Measurements from ENCODE around the gene MELTF. TPM values are rescaled to one million over a fixed set of nuclear protein-coding genes. Genes with fewer than 3 reads are reported as not detected.

Gene MELTF
- polyA plus RNA-seq, 5 donors: 3.7 to 6.3 (median 5.7) TPM

DNA sequence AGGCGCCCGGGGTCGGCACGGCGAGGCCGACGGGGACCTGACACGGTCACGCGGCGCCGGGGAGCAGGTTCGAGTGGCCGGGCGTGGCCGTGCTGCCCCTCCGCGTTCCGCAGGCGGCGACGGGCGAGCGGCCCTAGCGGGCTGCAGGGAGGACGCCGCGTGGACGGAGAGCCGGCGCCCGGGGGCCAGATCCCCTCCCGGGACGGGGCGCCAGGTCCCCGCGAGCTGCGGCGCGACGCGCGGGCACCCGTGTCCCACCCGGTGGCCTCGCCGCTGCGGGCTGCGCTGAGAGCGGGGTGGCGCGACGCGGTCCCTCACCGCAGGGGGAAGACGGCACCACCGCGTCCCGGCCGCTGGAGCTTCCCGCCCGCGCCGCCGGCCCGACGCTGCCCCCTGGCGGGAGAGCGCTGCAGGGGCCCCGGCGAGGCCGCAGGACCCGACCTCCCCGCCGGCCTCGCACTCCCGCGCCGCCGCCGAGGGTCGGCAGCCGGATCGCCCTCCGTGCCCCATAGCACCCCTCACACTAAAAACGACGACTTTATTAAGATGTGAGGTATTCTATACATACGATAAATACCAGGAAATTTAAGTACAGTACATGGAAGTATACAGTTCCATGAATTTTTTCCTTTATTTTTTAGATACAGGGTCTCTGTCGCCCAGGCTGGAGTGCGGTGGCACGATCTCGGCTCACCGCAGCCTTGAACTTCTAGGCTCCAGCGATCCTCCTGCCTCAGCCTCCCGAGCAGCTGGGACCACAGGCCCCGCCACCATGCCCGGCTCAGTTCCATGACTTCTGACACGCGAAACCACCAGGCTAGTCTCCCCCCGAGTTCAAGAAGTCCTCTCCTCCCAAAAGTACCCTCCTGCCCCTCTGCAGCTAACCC, 59.7 kb downstream of the MELTF start:
- DNase-seq: peak in 1 of 2 donors; percentile 48

DNA sequence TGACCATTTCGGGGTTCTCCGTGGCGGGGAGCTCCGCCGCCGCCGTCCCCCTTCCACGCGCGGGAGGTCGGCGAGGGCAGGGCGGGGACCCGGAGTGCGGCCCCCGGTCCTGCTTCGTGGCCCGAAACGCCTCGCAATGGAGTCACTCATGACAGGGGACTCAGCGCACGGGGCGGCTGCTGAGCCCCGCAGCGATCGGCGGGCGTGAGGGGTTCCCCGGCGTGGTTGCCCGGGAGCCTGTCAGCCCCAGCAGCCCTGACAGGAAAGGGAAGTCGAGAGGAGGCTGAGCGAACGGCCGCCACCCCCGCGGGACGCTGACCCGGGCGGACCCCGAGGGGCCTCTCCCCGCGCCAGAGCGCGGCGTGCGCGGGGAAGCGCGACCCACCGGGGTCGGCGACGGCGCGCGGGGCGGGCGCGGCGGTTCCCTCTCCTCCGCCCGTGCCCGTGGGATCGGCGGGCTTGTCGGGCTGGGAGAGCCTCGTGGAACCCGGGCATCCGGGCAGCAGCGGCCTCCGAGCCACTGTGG, 60.4 kb downstream of the MELTF start:
- DNase-seq: no peak

- no peak for DNase-seq
Observed at GRCh38 chr3:196968233-196969133, 61.1 kb downstream of the MELTF start, which contains the start of gene PIGZ. TSS of gene PIGZ (minus strand) at chr3:196968833. CDS start at chr3:196952031, 16,802 bp downstream.

- DNase-seq: no peak
Observed at GRCh38 chr3:196967412-196968232, 62.0 kb downstream of the MELTF start.

DNA sequence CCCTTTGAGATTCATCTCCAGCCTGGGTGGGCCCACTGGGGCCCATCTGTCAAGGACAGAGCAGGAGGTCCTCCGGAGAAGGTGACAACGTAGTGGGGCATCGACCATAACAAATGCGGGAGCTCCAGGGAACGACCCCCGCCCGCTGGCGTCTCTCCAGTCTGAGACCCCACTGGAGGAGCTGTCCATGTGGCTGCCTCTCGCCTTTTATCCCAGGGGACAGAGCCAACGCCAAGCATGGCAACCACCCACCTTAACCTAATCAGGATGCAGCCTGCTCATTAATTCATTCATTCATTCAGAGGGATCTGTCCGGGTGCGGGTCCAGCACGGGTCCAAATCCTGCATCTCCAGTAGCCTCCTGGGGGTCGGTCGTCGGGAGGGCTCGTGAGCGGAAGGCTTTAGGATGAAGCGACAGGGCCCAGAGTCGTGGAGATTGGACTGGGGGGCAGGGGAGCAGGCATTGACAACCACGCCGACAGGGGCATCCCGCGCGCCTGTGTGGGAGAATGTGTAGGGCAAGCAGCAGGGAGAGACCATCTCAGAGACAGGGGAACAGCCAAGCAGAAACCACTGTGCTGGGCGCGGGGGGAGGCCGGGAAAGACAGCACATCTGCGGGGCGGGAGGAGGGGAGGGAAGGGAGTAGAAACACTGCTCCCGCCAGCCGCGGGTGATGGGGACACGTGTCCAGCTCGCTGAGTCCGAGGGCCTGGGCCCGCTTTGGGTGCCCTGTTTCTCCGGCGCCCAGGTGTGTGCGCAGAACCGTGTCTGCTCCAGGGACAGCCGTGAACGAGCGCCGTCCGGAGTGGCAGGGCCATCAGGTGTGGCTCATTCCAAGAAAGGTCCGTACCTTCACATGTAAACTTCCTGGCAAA, 62.9 kb downstream of the MELTF start:
- DNase-seq: no peak

- DNase-seq: no peak
Observed at GRCh38 chr3:196965804-196966173, 63.8 kb downstream of the MELTF start.

GRCh38 chr3:196965112-196965803, 64.4 kb downstream of the MELTF start:
- DNase-seq: no peak

DNA sequence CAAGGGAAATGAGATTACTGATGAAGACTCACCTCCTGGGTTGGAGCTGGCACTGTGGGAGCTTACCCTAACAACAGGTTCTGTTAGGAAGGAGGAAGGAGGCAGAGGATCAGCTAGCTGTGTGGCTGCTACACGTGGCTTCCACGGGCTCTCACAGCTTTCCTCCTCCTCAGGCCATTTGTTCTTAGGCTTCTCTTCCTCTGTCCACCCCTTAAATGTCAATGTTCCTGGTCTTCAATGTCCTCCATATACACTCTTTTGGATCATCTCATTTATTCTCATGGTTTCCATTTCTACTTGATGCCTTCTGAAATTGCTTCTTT, 66.0 kb downstream of the MELTF start:
- DNase-seq: no peak

GRCh38 chr3:196962930-196963630, 66.5 kb downstream of the MELTF start:
- no peak for DNase-seq

GRCh38 chr3:196962108-196962929, 67.3 kb downstream of the MELTF start:
- DNase-seq: no peak

DNA sequence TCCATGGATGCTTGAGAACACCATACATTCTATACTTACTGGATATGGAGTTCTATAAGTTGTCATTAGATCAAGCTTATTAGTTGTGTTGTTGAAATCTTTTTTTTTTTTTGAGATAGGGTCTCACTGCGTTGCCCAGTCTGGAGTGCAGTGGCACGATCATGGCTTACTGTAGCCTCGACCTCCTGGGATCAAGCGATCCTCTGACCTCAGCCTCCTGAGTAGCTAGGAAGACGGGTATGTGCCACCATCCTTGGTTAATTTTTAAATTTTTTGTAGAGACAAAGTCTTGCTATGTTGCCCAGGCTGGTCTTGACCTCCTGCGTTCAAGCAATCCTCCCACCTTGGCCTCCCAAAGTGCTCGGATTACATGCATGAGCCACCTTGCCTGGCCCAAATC, 74.8 kb downstream of the MELTF start:
- no peak for DNase-seq

Other genes with a start within 250 kb of the MELTF start
- gene SENP5, start 161.9 kb downstream of the MELTF start, polyA plus RNA-seq (ENCODE audit: insufficient read depth in 1 of 5, insufficient read length in 5 of 5, low replicate concordance in 1 of 5): 10 to 100 TPM; 24.2 to 35.1 (median 28.5) TPM
- gene NCBP2, start 87.3 kb downstream of the MELTF start, polyA plus RNA-seq (ENCODE audit: insufficient read depth in 1 of 5, insufficient read length in 5 of 5, low replicate concordance in 1 of 5): 10 to 100 TPM; 77.0 to 95.3 (median 88.3) TPM
- 1 to 10 TPM; 1.1 to 2.3 (median 1.4) TPM for gene PIGZ, start 61.0 kb downstream of the MELTF start, polyA plus RNA-seq (ENCODE audit: insufficient read depth in 1 of 5, insufficient read length in 5 of 5, low replicate concordance in 1 of 5)

Data from right lung (tissue), 5 donors.